GM23338 (cell line): ENCODE measurements around the gene PPP1R16B. TPM values are rescaled to one million over a fixed set of nuclear protein-coding genes. Genes with fewer than 3 reads are reported as not detected.

Experiments used
- ATAC-seq: fragments of 200-7000 bp; cut with Tn5 transposase; 3 replicates; pipeline ENCODE4 v1.9.1; 2020
- DNase-seq: peaks from one replicate; pipeline ENCODE4 v3.0.0-alpha.2; 2015; ENCODE audit warnings: low spot score
- H2AFZ ChIP-seq: fragments of 200-600 bp; sonication (generic); 2 replicates; pipeline ENCODE4 v1.8.0; 2016; ENCODE audit warnings: antibody characterized with exemption, mild to moderate bottlenecking, moderate library complexity
- H3F3A ChIP-seq: fragments of 200-600 bp; sonication (generic); replicated peaks from 2 replicates; pipeline ENCODE4 v1.8.0; 2017; ENCODE audit warnings: antibody characterized with exemption, mixed run types, low read depth
- H3K27ac ChIP-seq: fragments of 200-600 bp; sonication (generic); 2 replicates; pipeline ENCODE4 v1.6.1; 2016; ENCODE audit warnings: low read depth
- H3K27me3 ChIP-seq: fragments of 200-600 bp; sonication (generic); 2 replicates; pipeline ENCODE4 v1.8.0; 2016; ENCODE audit warnings: mild to moderate bottlenecking, mixed run types, moderate library complexity; ENCODE audit not compliant: insufficient read depth
- H3K36me3 ChIP-seq: fragments of 200-600 bp; sonication (generic); 2 replicates; pipeline ENCODE4 v1.8.0; 2016; ENCODE audit warnings: mild to moderate bottlenecking; ENCODE audit not compliant: insufficient read depth
- H3K4me1 ChIP-seq: fragments of 200-600 bp; sonication (generic); 2 replicates; pipeline ENCODE4 v1.8.0; 2016; ENCODE audit warnings: mild to moderate bottlenecking, moderate library complexity; ENCODE audit not compliant: insufficient read depth
- H3K4me2 ChIP-seq: fragments of 200-600 bp; sonication (generic); 2 replicates; pipeline ENCODE4 v1.7.1; 2017; ENCODE audit warnings: mixed run types
- H3K4me3 ChIP-seq: fragments of 200-600 bp; sonication (generic); 2 replicates; pipeline ENCODE4 v1.6.1; 2016; ENCODE audit warnings: mixed run types
- H3K79me2 ChIP-seq: fragments of 200-600 bp; sonication (generic); replicated peaks from 2 replicates; pipeline ENCODE4 v1.8.0; 2017; ENCODE audit warnings: mild to moderate bottlenecking; ENCODE audit not compliant: insufficient read depth
- H3K9me2 ChIP-seq: fragments of 200-600 bp; sonication (generic); 2 replicates; pipeline ENCODE4 v1.8.0; 2017; ENCODE audit not compliant: insufficient read depth
- H4K20me1 ChIP-seq: fragments of 200-600 bp; sonication (generic); replicated peaks from 2 replicates; pipeline ENCODE4 v1.8.0; 2017; ENCODE audit warnings: mild to moderate bottlenecking; ENCODE audit not compliant: insufficient read depth
- H3K27ac Mint-ChIP-seq: 2 replicates; pipeline ENCODE4 v1.8.0; 2020; ENCODE audit warnings: inconsistent platforms, mild to moderate bottlenecking, moderate library complexity, mixed read lengths
- H3K27me3 Mint-ChIP-seq: 3 replicates; pipeline ENCODE4 v1.8.0; 2022; ENCODE audit warnings: low read depth, mild to moderate bottlenecking, moderate library complexity, mixed read lengths, inconsistent platforms; ENCODE audit not compliant: insufficient read depth, poor library complexity
- H3K36me3 Mint-ChIP-seq: 3 replicates; pipeline ENCODE4 v1.8.0; 2021; ENCODE audit warnings: low read depth, mild to moderate bottlenecking, inconsistent platforms, moderate library complexity, mixed read lengths
- H3K4me1 Mint-ChIP-seq: 3 replicates; pipeline ENCODE4 v1.8.0; 2020; ENCODE audit warnings: mild to moderate bottlenecking, inconsistent platforms, mixed read lengths
- H3K4me3 Mint-ChIP-seq: 3 replicates; pipeline ENCODE4 v1.8.0; 2021; ENCODE audit warnings: moderate library complexity, mild to moderate bottlenecking, inconsistent platforms, mixed read lengths
- H3K9me3 Mint-ChIP-seq: 3 replicates; pipeline ENCODE4 v1.8.0; 2020; ENCODE audit warnings: moderate library complexity, mild to moderate bottlenecking, inconsistent platforms, mixed read lengths
- CREB1 ChIP-seq: fragments of 250-450 bp; sonication (Bioruptor Pico); IDR thresholded peaks from 2 replicates; pipeline ENCODE4 v1.5.0; 2020; ENCODE audit warnings: low read depth, mild to moderate bottlenecking, moderate library complexity
- EZH2 ChIP-seq: fragments of 200-600 bp; sonication (generic); IDR thresholded peaks from one replicate; pipeline ENCODE4 v1.8.0; 2017; ENCODE audit warnings: antibody characterized with exemption, mild to moderate bottlenecking, low read depth; ENCODE audit not compliant: unreplicated experiment
- EZH2phosphoT487 ChIP-seq: fragments of 200-600 bp; sonication (generic); IDR thresholded peaks from one replicate; pipeline ENCODE4 v1.8.1; 2018; ENCODE audit warnings: antibody characterized with exemption; ENCODE audit not compliant: unreplicated experiment
- JUNB ChIP-seq: IDR thresholded peaks from one replicate; pipeline ENCODE4 v1.6.1; 2016; ENCODE audit warnings: antibody characterized with exemption; ENCODE audit not compliant: unreplicated experiment
- NANOG ChIP-seq: IDR thresholded peaks from 2 replicates; pipeline ENCODE4 v1.6.1; 2016; ENCODE audit warnings: antibody characterized with exemption, borderline replicate concordance
- POLR2AphosphoS5 ChIP-seq: IDR thresholded peaks from 2 replicates; pipeline ENCODE4 v1.6.1; 2016; ENCODE audit warnings: antibody characterized with exemption, low read depth
- ZNF114 ChIP-seq: fragments of 250-450 bp; sonication (Bioruptor Pico); IDR thresholded peaks from 2 replicates; pipeline ENCODE4 v1.5.0; 2020; ENCODE audit warnings: mild to moderate bottlenecking, moderate library complexity
- polyA plus RNA-seq: library from polyadenylated mRNA; unstranded; fragments of >200 nt; fragmentation: Nextera tagmentation; extraction: Ambion mirVana; gene quantifications from 2 replicates; pipeline ENCODE4 v1.2.1, GENCODE V29; 2016
- total RNA-seq: library from RNA; depleted of rRNA; stranded (reverse); fragments of >200 nt; shearing (Covaris generic); gene quantifications from 2 replicates; pipeline ENCODE4 v1.2.3, GENCODE V29; 2014
- TF ChIP-seq, protein P1 (sequence below): IDR thresholded peaks from 2 replicates; pipeline ENCODE4 v1.6.1; 2016; ENCODE audit warnings: antibody characterized with exemption
- TF ChIP-seq, protein P2 (sequence below): IDR thresholded peaks from one replicate; pipeline ENCODE4 v1.6.1; 2018; ENCODE audit warnings: antibody characterized with exemption; ENCODE audit not compliant: unreplicated experiment
- TF ChIP-seq, protein P3 (sequence below), 2 experiments: fragments of 200-600 bp in 1 of 2; sonication (generic) in 1 of 2; conservative IDR thresholded peaks; 2 replicates each; pipeline versions ENCODE4 v1.5.1 to v1.6.1; 2016 to 2017; ENCODE audit warnings: antibody characterized with exemption in 2 of 2, low read depth in 2 of 2, mild to moderate bottlenecking in 2 of 2, moderate library complexity in 1 of 2
- TF ChIP-seq, protein P4 (sequence below): fragments of 250-450 bp; sonication (Bioruptor Pico); IDR thresholded peaks from 2 replicates; pipeline ENCODE4 v1.5.0; 2020; ENCODE audit warnings: mild to moderate bottlenecking, moderate library complexity

The PPP1R16B gene
- total and polyA plus RNA-seq, 2 experiments from 2014 or later = 1.6 to 11.5 TPM

DNA sequence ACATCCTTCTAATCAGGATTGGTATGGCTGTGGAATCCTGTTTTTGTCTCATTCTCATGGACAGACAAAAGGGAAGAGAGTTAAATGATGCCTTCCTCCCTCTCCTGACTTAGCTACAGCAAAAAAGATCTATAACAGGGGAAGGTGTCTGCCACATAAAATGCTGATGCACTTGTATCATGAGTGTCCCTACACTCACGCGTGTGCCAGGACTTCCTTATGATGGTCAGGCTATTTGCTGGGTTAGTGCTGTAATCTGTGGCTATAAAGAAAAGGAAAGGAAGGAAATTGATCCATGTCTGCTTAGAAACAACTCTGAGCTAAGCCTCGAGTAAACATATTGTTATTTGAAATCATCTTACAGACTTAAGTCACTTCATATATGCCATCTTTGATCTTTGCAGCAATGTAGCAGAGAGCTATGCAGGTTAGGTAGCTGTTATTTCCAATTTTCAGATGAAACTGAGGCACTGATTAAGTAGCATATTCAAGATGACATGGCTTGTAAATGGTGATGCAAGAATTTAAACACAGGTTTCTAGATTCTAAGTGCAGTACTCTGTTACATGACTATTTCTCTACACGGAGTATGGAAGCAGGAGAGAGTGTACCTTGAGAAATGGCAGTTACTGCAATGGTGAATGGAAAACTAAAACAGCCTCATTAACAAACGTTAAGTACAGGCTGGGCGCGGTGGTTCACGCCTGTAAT lies 148.3 kb downstream of the PPP1R16B start:
- Histone ChIP-seq H3K9me2 (no peaks in the 10 kb centered on the region), H2AFZ (no peak overlapping the region), H3K36me3 (peaks cover 32% of the 10 kb centered on the region; the same call in 1 of the 2 replicates), H3K27me3 (no peaks in the 10 kb centered on the region), H3K79me2 (peaks cover 10% of the 10 kb centered on the region; the same call in 1 of the 2 replicates), H3K27ac (no peak overlapping the region), H3K4me2 (no peak overlapping the region), H3K4me3 (no peak overlapping the region), H3F3A (peaks cover 8% of the 10 kb centered on the region; the same call in 1 of the 2 replicates), H4K20me1 (no peaks in the 10 kb centered on the region), H3K4me1 (no peaks in the 10 kb centered on the region)
- H3K36me3 Mint-ChIP-seq = peaks cover 59% of the 10 kb centered on the region
- H3K4me3 Mint-ChIP-seq = no peak overlapping the region
- no peak for ATAC-seq
- H3K4me1 Mint-ChIP-seq = no peaks in the 10 kb centered on the region
- TF ChIP-seq EZH2phosphoT487 (no peak), CREB1 (CRISPR knock-in tag) (no peak), ZNF114 (CRISPR knock-in tag) (no peak), POLR2AphosphoS5 (no peak), EZH2 (no peak), NANOG (no peak), JUNB (no peak)
- TF ChIP-seq, protein P1, sequence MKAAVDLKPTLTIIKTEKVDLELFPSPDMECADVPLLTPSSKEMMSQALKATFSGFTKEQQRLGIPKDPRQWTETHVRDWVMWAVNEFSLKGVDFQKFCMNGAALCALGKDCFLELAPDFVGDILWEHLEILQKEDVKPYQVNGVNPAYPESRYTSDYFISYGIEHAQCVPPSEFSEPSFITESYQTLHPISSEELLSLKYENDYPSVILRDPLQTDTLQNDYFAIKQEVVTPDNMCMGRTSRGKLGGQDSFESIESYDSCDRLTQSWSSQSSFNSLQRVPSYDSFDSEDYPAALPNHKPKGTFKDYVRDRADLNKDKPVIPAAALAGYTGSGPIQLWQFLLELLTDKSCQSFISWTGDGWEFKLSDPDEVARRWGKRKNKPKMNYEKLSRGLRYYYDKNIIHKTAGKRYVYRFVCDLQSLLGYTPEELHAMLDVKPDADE = no peak
- TF ChIP-seq, protein P2, sequence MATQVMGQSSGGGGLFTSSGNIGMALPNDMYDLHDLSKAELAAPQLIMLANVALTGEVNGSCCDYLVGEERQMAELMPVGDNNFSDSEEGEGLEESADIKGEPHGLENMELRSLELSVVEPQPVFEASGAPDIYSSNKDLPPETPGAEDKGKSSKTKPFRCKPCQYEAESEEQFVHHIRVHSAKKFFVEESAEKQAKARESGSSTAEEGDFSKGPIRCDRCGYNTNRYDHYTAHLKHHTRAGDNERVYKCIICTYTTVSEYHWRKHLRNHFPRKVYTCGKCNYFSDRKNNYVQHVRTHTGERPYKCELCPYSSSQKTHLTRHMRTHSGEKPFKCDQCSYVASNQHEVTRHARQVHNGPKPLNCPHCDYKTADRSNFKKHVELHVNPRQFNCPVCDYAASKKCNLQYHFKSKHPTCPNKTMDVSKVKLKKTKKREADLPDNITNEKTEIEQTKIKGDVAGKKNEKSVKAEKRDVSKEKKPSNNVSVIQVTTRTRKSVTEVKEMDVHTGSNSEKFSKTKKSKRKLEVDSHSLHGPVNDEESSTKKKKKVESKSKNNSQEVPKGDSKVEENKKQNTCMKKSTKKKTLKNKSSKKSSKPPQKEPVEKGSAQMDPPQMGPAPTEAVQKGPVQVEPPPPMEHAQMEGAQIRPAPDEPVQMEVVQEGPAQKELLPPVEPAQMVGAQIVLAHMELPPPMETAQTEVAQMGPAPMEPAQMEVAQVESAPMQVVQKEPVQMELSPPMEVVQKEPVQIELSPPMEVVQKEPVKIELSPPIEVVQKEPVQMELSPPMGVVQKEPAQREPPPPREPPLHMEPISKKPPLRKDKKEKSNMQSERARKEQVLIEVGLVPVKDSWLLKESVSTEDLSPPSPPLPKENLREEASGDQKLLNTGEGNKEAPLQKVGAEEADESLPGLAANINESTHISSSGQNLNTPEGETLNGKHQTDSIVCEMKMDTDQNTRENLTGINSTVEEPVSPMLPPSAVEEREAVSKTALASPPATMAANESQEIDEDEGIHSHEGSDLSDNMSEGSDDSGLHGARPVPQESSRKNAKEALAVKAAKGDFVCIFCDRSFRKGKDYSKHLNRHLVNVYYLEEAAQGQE = no peak
- TF ChIP-seq, protein P3, sequence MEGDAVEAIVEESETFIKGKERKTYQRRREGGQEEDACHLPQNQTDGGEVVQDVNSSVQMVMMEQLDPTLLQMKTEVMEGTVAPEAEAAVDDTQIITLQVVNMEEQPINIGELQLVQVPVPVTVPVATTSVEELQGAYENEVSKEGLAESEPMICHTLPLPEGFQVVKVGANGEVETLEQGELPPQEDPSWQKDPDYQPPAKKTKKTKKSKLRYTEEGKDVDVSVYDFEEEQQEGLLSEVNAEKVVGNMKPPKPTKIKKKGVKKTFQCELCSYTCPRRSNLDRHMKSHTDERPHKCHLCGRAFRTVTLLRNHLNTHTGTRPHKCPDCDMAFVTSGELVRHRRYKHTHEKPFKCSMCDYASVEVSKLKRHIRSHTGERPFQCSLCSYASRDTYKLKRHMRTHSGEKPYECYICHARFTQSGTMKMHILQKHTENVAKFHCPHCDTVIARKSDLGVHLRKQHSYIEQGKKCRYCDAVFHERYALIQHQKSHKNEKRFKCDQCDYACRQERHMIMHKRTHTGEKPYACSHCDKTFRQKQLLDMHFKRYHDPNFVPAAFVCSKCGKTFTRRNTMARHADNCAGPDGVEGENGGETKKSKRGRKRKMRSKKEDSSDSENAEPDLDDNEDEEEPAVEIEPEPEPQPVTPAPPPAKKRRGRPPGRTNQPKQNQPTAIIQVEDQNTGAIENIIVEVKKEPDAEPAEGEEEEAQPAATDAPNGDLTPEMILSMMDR (conservative IDR thresholded peaks at IDR 0.05; ENCODE audit: low read depth in 2 of 2) = no peak
- TF ChIP-seq, protein P4, sequence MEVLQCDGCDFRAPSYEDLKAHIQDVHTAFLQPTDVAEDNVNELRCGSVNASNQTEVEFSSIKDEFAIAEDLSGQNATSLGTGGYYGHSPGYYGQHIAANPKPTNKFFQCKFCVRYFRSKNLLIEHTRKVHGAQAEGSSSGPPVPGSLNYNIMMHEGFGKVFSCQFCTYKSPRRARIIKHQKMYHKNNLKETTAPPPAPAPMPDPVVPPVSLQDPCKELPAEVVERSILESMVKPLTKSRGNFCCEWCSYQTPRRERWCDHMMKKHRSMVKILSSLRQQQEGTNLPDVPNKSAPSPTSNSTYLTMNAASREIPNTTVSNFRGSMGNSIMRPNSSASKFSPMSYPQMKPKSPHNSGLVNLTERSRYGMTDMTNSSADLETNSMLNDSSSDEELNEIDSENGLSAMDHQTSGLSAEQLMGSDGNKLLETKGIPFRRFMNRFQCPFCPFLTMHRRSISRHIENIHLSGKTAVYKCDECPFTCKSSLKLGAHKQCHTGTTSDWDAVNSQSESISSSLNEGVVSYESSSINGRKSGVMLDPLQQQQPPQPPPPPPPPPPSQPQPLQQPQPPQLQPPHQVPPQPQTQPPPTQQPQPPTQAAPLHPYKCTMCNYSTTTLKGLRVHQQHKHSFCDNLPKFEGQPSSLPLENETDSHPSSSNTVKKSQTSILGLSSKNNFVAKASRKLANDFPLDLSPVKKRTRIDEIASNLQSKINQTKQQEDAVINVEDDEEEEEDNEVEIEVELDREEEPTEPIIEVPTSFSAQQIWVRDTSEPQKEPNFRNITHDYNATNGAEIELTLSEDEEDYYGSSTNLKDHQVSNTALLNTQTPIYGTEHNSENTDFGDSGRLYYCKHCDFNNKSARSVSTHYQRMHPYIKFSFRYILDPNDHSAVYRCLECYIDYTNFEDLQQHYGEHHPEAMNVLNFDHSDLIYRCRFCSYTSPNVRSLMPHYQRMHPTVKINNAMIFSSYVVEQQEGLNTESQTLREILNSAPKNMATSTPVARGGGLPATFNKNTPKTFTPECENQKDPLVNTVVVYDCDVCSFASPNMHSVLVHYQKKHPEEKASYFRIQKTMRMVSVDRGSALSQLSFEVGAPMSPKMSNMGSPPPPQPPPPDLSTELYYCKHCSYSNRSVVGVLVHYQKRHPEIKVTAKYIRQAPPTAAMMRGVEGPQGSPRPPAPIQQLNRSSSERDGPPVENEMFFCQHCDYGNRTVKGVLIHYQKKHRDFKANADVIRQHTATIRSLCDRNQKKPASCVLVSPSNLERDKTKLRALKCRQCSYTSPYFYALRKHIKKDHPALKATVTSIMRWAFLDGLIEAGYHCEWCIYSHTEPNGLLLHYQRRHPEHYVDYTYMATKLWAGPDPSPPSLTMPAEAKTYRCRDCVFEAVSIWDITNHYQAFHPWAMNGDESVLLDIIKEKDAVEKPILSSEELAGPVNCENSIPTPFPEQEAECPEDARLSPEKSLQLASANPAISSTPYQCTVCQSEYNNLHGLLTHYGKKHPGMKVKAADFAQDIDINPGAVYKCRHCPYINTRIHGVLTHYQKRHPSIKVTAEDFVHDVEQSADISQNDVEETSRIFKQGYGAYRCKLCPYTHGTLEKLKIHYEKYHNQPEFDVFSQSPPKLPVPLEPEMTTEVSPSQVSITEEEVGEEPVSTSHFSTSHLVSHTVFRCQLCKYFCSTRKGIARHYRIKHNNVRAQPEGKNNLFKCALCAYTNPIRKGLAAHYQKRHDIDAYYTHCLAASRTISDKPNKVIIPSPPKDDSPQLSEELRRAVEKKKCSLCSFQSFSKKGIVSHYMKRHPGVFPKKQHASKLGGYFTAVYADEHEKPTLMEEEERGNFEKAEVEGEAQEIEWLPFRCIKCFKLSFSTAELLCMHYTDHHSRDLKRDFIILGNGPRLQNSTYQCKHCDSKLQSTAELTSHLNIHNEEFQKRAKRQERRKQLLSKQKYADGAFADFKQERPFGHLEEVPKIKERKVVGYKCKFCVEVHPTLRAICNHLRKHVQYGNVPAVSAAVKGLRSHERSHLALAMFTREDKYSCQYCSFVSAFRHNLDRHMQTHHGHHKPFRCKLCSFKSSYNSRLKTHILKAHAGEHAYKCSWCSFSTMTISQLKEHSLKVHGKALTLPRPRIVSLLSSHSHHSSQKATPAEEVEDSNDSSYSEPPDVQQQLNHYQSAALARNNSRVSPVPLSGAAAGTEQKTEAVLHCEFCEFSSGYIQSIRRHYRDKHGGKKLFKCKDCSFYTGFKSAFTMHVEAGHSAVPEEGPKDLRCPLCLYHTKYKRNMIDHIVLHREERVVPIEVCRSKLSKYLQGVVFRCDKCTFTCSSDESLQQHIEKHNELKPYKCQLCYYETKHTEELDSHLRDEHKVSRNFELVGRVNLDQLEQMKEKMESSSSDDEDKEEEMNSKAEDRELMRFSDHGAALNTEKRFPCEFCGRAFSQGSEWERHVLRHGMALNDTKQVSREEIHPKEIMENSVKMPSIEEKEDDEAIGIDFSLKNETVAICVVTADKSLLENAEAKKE = no peak
- H3K9me3 Mint-ChIP-seq = no peaks in the 10 kb centered on the region
- DNase-seq = no peak
- peaks cover 5% of the 10 kb centered on the region for H3K27me3 Mint-ChIP-seq
- H3K27ac Mint-ChIP-seq = no peak overlapping the region
